ENCODE results near the gene ANKFY1.

ANKFY1 gene

GRCh38 chr17:4125552-4125951 lies 138.2 kb downstream of the ANKFY1 start (continued):
- TF ChIP-seq PATZ1 (CRISPR knock-in tag; IDR thresholded peaks at IDR 0.05; ENCODE audit: borderline replicate concordance) (no peak), GLIS3 (CRISPR knock-in tag; IDR thresholded peaks at IDR 0.05) (no peak)

- no peak for ATAC-seq
- no peak for TF ChIP-seq RARB (CRISPR knock-in tag; IDR thresholded peaks at IDR 0.05)
- TF ChIP-seq CSRNP3 (CRISPR knock-in tag; IDR thresholded peaks at IDR 0.05): no peak
- TF ChIP-seq ISL1 (CRISPR knock-in tag; IDR thresholded peaks at IDR 0.05): no peak
- no peak for TF ChIP-seq GLIS3 (CRISPR knock-in tag; IDR thresholded peaks at IDR 0.05)
- no peak for TF ChIP-seq ZNF8 (CRISPR knock-in tag; IDR thresholded peaks at IDR 0.05)
- TF ChIP-seq ZNF70 (CRISPR knock-in tag; IDR thresholded peaks at IDR 0.05): no peak
- TF ChIP-seq TOX (CRISPR knock-in tag; IDR thresholded peaks at IDR 0.05; ENCODE audit: borderline replicate concordance): no peak
- no peak for TF ChIP-seq CREB5 (CRISPR knock-in tag; IDR thresholded peaks at IDR 0.05; ENCODE audit: low read depth)
- TF ChIP-seq ZFP3 (CRISPR knock-in tag; IDR thresholded peaks at IDR 0.05): no peak
- TF ChIP-seq ARNTL (CRISPR knock-in tag; IDR thresholded peaks at IDR 0.05; ENCODE audit: borderline replicate concordance, low read depth): no peak
- no peak for TF ChIP-seq OSR1 (CRISPR knock-in tag; IDR thresholded peaks at IDR 0.05)
- no peak for TF ChIP-seq ZNF565 (CRISPR knock-in tag; conservative IDR thresholded peaks at IDR 0.05; ENCODE audit: low read depth)
These were observed 138.8 kb downstream of the ANKFY1 start for GRCh38 chr17:4124999-4125398.

- no peak for TF ChIP-seq ESRRG (CRISPR knock-in tag; IDR thresholded peaks at IDR 0.05)
- no peak for TF ChIP-seq ZNF70 (CRISPR knock-in tag; IDR thresholded peaks at IDR 0.05)
- no peak for TF ChIP-seq ARNTL (CRISPR knock-in tag; IDR thresholded peaks at IDR 0.05; ENCODE audit: borderline replicate concordance, low read depth)
- TF ChIP-seq RARB (CRISPR knock-in tag; IDR thresholded peaks at IDR 0.05): no peak
- no peak for TF ChIP-seq ZFP3 (CRISPR knock-in tag; IDR thresholded peaks at IDR 0.05)
- TF ChIP-seq ZNF8 (CRISPR knock-in tag; IDR thresholded peaks at IDR 0.05): no peak
- TF ChIP-seq, protein P1, sequence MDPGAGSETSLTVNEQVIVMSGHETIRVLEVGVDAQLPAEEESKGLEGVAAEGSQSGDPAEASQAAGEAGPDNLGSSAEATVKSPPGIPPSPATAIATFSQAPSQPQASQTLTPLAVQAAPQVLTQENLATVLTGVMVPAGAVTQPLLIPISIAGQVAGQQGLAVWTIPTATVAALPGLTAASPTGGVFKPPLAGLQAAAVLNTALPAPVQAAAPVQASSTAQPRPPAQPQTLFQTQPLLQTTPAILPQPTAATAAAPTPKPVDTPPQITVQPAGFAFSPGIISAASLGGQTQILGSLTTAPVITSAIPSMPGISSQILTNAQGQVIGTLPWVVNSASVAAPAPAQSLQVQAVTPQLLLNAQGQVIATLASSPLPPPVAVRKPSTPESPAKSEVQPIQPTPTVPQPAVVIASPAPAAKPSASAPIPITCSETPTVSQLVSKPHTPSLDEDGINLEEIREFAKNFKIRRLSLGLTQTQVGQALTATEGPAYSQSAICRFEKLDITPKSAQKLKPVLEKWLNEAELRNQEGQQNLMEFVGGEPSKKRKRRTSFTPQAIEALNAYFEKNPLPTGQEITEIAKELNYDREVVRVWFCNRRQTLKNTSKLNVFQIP (CRISPR knock-in tag; IDR thresholded peaks at IDR 0.05; ENCODE audit: borderline replicate concordance, low read depth): no peak
- TF ChIP-seq ZC3H10 (CRISPR knock-in tag; IDR thresholded peaks at IDR 0.05): no peak
- TF ChIP-seq CREB5 (CRISPR knock-in tag; IDR thresholded peaks at IDR 0.05; ENCODE audit: low read depth): no peak
- TF ChIP-seq ISL1 (CRISPR knock-in tag; IDR thresholded peaks at IDR 0.05): no peak
- no peak for TF ChIP-seq CSDC2 (CRISPR knock-in tag; IDR thresholded peaks at IDR 0.05)
- TF ChIP-seq PATZ1 (CRISPR knock-in tag; IDR thresholded peaks at IDR 0.05; ENCODE audit: borderline replicate concordance): no peak
- TF ChIP-seq PPARA (CRISPR knock-in tag; IDR thresholded peaks at IDR 0.05; ENCODE audit: borderline replicate concordance): no peak
- TF ChIP-seq GLIS3 (CRISPR knock-in tag; IDR thresholded peaks at IDR 0.05): no peak
- no peak for ATAC-seq
These were observed 143.4 kb downstream of the ANKFY1 start for GRCh38 chr17:4120332-4120731.

DNA sequence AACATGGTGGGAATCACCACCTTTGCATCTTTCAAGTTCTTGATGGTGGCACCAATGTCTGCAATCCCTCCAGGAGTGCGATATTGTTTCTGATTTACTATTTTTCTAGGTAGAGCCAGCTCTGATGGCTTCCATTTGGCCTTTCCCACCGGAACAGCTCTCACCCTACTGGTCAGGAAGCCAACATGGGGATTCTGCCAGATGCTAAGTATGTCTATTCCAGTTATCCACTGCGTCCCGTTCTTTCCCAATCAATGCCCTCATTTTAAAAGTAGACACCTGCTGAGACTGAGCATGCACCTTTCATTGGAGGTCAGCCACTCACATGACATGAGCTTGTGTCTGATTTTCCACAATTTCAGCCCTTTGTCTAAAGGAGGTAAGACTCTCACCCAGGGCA lies 144.5 kb downstream of the ANKFY1 start:
- ATAC-seq: no peak
- TF ChIP-seq, protein P1 (CRISPR knock-in tag; IDR thresholded peaks at IDR 0.05; ENCODE audit: borderline replicate concordance, low read depth): no peak
- TF ChIP-seq ARNTL (CRISPR knock-in tag; IDR thresholded peaks at IDR 0.05; ENCODE audit: borderline replicate concordance, low read depth) (no peak), ZFP3 (CRISPR knock-in tag; IDR thresholded peaks at IDR 0.05) (no peak), SNAI2 (CRISPR knock-in tag; IDR thresholded peaks at IDR 0.05) (no peak), ZC3H10 (CRISPR knock-in tag; IDR thresholded peaks at IDR 0.05) (no peak), PPARA (CRISPR knock-in tag; IDR thresholded peaks at IDR 0.05; ENCODE audit: borderline replicate concordance) (no peak), ZFP30 (CRISPR knock-in tag; IDR thresholded peaks at IDR 0.05) (no peak), ZNF8 (CRISPR knock-in tag; IDR thresholded peaks at IDR 0.05) (no peak), CREB5 (CRISPR knock-in tag; IDR thresholded peaks at IDR 0.05; ENCODE audit: low read depth) (no peak), ESRRG (CRISPR knock-in tag; IDR thresholded peaks at IDR 0.05) (no peak), ZNF565 (CRISPR knock-in tag; conservative IDR thresholded peaks at IDR 0.05; ENCODE audit: low read depth) (no peak)

Measured in SK-N-SH treated with all-trans-retinoic acid at 6 μM for 48 hours (cell line).